GM23248 (cell line): Measurements from ENCODE around the gene SH3PXD2A.

ENCODE experiments used
- EZH2 ChIP-seq: fragments of 200-600 bp; sonication (generic); IDR thresholded peaks from 2 replicates; pipeline ENCODE4 v1.6.1; 2018; ENCODE audit warnings: antibody characterized with exemption, mild to moderate bottlenecking; ENCODE audit not compliant: insufficient read depth, poor library complexity, severe bottlenecking
- EZH2phosphoT487 ChIP-seq: fragments of 200-600 bp; sonication (generic); IDR thresholded peaks from 2 replicates; pipeline ENCODE4 v1.6.1; 2018; ENCODE audit warnings: antibody characterized with exemption, moderate library complexity, mild to moderate bottlenecking, low read depth; ENCODE audit not compliant: insufficient read depth

- TF ChIP-seq EZH2phosphoT487 (no peak), EZH2 (no peak)
These were observed 127.2 kb downstream of the SH3PXD2A start for GRCh38 chr10:103727991-103728689.
